GM18499 (cell line): ENCODE data around the gene TMEM74B.

Source experiments
- ATAC-seq: cut with Tn5 transposase; IDR thresholded peaks from one replicate; pipeline ENCODE4 v1.9.1; 2021; ENCODE audit warnings: moderate number of reproducible peaks; ENCODE audit not compliant: insufficient read depth, unreplicated experiment

TMEM74B gene

DNA sequence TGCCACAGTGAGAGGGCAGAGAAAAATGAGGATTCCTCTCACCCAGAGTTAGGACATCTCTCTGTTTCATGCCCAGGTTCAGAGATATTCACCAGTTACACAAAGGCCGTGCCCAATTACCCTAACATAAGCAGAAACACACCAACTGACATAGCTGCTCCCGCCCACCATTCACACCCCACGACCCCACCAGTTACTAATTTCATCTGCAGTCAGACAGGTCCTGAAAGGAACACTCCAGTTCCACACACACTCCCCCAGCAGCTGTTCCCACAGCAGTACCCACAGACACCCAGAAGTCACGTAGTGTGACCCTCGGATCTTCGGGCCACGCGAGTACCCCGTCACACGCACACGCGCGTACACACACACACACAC, 532 bp downstream of the TMEM74B start:
- no peak for ATAC-seq

DNA sequence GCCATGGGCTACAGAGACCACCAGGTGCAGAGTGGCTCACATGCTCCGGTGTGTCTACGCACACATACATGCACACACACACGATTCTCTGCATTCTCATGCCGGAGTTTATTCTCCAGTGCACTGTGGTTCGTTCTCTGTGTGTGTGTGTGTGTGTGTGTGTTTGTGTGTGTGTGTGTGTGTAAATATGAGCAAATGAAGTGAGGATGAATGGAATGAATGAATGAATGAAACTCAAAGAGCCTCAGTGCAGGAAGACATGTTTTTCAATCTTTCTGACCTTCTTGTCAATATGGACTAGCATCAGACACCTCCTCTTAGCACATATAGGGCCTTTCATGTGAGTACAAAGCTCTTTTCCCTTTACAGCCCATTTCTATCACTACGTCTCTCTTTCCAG, 1.6 kb downstream of the TMEM74B start:
- no peak for ATAC-seq

DNA sequence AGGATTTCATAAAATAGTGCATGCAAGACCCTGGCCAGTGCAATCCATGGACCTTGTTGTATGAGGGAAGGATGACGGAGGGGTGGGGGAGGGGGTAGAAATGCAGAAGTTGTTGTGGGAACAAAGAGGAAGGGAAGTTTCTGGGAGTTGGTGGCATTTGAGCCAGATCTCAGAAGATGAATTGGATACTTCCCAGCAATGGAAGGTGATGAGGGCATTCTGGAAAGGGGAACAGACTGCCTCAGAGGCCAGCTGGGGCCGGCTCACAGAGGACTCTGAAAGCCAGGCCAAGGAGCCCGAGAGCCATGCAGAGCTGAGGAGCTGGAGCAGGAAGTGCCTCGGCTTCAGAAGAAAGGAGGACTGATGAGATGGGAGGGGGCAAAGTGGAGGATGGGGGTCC, 2.7 kb downstream of the TMEM74B start:
- no peak for ATAC-seq

DNA sequence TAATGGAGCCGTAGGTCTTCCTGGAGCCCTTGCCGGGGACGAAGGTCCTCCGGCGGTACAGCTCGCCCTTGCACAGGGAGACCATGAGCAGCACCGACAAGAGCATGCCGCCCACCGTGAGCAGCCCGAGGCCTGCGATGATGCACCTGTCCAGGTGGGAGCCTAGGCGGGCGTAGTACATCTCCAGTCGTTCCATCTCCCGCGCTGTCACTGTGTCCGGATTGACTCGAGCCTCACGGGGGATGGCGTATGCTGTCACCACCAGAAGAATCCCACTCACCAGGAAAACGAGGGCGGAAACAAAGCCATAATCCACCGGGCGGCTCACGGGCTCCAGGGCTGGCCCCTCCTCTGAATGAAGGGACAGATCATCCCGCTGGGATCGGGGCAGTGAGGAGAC, 3.8 kb downstream of the TMEM74B start:
- ATAC-seq, result no peak

DNA sequence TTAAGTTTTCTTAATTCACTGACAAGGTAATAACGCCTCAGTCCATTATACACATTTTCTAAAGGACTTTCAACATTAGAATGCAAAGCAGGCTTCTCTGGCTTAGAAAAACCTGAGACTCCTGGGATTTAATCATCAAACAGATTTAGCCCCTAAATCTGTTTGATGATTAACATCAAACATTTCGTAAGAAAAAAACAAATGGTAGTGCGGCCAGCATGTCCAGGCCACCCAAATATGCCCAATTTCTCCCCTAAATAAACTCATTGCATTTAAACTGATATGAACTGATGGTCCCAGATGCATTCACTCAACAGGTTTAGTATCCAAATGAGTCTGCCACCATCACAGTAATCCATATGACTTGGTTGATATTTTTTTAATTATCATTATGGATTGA, 6.2 kb downstream of the TMEM74B start:
- ATAC-seq, result no peak

DNA sequence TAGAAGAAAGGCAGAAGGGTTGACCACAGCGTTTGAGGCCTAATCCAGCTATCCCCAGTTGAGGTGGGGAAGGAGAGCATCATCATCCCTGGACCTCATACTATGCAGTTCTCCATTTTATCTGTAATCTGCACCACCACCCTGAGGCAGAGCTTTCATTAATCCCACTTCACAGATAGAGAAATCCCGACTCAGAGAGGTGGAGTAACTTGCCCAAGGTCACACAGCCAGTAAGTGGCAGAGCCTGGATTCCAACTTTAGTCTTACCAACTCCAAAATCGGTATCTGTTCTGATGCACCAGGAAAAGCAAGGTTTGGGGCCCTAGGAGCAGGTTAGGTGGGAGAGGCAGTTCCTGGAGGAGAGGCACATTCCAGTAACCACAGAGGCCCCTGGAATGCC, 6.7 kb downstream of the TMEM74B start:
- no peak for ATAC-seq

DNA sequence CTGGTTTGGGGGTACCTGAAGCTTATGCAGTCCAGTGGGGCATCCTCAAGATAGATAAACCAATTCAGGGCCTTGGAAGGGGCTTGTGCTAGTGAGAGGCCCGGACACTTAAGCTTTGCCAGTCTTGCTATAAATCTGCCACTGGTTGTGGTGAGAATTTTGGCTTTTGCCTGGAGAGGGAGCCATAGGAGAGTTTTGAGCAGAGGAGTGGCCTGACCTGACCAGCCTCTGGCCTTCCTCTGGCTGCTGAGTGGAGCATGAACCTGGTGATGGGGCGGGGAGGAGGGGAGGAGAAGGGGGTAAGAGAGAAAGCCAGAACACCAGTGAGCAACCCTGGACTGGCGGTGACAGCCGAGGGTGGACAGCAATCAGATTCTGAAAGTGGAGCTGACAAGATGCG, 7.1 kb downstream of the TMEM74B start:
- ATAC-seq, result no peak

DNA sequence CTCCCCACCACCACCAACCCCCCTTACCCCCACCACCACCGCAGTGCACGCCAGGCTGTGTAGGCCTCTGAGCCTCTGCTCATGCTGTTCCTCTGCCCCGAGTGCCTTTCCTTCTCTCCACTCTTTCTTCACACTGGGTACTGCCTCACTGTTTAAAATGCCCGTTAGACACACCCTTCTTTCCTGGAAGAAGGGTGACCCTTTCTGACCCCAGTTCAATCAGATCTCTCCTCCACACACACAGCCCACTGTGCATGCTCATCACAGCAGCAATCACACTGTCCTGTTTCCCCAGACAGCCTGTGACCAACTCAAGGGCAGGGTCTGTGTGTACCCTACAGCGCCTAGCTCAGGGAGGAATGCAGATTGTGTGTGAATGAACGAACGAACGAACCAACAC, 10.0 kb downstream of the TMEM74B start:
- ATAC-seq, result no peak

DNA sequence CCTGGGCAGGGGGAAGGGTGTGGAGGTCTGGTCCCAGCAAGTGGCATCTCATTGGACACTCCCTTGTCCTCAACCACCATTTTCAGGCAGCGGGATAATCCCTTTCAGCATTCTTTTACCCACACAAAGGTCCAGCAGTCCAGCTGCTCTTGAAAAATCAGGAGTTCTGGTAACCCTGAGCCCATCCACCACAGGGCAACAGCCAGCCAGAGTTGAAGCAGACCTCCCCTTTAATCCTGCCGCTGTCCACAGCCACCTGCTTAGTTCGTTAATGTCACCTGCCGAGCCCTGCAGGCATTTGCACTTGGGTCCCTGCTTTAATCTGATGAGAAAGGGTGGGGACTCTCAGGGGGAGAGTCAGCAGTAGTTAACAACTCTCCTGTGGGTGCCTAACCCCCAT, 11.1 kb downstream of the TMEM74B start:
- ATAC-seq, result no peak

DNA sequence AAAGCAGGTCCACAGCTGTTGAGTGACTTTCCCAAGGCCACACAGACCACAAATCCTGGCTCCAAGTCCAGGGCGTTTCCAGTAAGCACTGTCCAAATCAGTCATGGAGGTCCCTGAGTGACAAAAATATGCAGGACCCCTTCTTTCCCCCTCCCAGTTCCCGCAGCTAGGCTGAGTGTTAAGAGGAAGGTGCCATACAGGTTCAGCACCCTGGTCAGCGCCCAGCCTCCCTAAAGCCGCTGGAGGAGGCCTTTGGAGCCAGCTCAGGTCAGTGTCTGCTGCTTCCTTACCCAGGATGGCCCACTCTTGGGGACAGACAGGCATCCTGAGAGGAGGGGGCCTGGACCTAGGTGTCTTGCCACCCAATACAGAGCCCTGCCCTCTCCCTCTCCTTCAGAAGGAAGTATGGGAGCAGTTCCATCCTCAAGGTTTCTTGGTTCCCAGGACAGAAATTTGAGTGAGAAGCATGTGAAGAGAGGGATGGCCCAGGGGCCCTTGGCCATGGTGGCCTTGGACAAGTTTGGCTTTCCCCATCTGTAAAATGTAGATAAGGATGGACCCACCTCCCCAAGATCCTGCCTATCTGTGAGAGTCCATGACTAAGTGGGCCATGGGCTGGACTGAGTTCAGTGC, 13.2 kb downstream of the TMEM74B start:
- no peak for ATAC-seq

DNA sequence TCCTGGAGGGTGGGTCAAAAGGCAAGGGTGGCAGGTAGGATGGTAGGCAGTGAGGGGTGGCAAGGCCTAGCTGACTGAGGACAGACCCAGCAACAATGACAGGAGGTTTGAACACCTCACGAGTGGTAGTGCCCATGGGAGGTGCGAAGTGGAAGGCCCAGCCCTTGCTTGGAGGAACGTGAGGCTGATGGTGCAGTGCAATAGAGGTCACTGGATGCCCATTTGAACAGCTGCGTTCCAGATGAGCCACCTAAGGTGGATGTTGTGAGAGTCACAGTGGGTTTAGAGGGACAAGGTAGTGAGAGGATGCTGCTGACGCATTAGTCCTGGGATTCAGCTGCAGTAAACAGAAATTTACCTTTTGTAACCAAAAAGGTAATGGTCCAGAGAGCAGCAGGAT, 15.6 kb downstream of the TMEM74B start:
- no peak for ATAC-seq

DNA sequence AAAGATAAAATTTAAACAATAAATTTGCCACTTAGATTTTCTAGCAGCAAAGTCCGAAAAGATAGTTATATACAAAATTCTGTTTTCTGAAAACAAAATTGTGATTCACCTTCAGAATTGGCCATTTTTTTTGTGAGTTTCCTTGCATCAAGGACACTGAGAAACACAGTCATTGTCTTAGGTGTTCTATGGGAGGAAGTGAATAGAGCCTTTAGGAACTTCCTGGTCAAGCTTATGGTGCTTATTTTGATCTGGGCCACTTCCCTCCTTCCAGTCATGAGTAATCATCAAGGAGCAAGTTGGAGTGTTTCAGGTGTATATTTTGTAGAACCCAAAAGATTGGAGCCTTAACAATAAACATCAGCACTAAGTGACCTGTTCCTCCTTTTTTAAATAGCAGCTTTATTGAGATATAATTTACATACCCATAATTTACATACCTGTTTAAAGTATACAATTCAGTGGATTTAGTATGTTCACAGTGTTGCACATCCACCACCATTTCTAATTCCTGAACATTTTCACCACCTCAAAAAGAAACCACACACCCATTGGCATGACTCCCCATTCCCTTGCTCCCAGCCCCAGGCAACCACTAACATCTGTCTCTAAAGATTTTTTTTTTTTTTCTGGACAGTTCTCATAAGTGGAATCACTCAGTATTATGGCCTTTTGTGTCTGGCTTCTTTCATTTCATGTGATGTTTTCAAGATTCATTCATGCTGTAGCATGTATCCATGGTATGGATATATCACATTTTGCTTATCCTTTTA, 17.6 kb downstream of the TMEM74B start:
- ATAC-seq, result no peak

DNA sequence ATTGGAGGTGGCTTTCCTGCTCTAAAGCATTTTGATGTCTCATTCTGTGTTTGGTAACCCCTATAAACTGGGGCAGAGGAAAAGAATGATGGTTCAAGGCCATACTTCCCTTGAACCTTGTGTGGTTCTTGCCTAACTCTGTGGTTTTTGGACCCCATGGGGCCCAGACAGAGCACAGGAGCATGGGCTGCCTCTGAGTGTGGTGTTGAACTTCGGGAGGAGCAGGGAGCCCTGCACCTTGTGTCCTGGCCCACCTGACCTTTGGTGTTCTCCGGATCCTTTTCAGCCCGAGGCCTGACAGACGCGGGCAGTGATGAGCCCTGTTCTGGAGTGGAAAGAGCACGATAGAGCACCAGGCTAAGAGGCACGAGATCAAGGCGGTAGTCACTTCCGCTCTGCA, 18.8 kb downstream of the TMEM74B start:
- ATAC-seq, result no peak

DNA sequence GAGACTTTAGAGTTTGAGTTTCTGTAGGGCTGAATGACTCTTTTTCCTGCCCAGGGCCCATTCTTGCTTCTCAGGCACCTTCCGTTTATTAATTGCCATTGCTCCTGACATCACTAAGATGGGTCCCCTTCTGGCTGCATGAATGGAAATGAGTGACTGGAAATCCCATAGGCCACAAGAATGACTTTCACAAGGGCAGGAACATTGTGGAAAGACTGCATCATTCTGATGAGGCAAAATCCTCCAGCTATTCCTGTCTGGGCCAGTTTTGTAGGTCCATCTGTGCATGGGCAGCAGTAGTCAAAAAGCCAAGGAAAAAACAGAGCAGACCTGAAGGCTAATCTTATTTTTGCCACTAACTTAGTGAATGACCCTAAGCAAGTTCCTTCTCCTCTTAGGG, 19.3 kb downstream of the TMEM74B start:
- no peak for ATAC-seq

DNA sequence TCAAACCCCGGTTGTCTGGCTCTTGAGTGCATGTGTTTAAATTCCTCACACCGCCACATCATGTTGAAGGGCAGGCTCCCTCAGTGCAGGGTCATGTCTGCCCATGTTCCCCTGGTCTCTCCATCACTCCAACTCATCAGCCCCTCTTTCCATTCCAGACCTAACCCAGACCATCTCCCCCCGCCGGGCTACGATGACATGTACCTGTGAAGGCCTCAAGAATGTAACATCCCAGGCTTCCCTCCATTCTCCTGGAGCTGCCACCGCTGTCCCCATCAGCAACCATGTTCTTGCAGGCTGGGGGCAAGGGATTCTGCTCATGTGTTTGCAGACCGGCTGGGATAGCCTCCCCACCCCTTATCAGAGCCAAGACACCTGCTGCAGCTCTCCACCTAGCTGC, 19.9 kb downstream of the TMEM74B start:
- ATAC-seq, result no peak

DNA sequence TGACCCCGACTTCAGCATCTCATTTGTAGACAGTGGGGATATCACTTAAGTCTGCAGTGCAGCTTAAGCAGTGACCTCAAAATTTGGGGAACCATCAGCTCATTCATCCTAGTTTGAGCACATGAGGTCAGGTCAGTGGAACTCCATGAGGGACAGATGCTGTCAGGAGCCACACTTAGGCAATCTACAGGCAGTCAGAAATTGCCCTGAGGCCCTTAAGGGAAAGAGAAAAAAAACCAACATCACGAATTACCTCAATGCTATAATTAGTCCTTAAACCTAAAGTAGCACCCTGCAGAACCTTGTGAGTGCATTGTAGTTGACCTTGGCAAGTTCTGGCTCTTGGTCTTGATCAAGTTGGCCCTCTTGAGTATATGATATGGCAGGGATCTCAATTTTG, 21.1 kb downstream of the TMEM74B start:
- ATAC-seq, result no peak

DNA sequence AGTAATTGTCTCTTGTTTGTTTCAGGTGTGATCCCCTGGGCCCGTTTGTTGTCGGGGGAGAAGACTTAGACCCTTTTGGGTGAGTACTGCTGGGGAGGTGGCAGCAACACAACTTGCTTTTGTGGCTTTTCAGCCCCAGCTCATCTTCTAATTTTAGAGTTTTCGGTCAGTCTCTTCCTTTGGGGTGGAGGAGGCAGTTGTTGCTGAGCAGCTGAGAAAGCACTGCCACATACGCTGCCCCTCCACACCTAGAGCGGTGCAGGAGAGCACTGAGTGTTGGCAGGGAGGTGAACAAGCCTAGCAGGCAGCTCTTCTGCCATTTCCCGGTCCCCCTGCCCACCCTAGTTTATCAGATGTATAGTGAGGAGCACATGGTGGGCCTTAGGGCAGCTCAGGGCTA, 21.7 kb downstream of the TMEM74B start:
- ATAC-seq, result no peak

DNA sequence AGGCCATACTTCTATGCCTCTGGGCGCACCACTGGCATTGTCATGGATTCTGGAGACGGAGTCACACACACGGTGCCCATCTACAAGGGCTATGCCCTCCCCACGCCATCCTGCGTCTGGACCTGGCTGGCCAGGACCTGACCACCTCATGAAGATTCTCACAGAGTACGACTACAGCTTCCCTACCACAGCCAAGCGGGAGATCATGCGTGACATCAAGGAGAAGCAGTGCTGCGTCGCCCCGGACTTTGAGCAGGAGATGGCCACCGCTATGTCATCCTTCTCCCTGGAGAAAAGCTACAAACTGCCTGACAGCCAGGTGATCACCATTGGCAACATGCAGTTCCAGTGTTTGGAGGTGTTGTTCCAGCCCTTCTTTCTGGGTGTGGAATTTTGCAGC, 23.8 kb downstream of the TMEM74B start:
- no peak for ATAC-seq

DNA sequence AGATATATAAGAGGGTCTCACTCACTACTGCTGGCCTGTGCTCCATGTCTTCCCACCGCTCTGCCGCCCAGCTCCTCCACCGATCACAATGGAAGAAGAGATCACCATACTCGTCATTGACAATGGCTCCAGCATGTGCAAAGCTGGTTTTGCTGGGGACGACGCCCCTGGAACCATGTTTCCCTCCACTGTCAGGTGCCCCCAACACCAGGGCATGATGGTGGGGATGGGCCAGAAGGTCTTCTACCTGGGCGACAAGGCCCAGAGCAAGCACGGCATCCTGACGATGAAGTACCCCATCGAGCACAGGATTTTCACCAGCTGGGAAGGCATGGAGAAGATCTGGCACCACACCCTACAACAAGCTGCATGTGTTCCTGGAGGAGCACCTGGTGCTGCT, 24.3 kb downstream of the TMEM74B start:
- ATAC-seq, result no peak

DNA sequence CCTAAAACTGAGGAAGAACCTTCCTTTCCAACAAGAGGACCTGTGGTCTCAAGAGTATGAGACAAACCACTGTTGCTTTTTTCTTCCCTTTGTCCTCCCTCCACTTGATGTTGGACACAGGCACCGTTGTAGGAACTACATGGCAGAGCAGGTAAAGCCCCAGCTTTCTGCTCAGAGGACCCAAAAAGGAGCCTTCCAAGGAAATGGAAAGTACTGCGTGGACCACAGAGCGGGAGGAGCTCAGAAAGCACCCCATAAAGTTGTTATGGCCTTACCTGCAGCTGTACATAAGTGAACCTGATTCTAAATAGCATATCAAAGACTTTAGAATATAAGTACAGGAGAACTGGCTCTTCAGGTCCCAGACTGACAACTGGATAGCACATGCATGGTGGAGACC, 29.4 kb downstream of the TMEM74B start:
- no peak for ATAC-seq

DNA sequence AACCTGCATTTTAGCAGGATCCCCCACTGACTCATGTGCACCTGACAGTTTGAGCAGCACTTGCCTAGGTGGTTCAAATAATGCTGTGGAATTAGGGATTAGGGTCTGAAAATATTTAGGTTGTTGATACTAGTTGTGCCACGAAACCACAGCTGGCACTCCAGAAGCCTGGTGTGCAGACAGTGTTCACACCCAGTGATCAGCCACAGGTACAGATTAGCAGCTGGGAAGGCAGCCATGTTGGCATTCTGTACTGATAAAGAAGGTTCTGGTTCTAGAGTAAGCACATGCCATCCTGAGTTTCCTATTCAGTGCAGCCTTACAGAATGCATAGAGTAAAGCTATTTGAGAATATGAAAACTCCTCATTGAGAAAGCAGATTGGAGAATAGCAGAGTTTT, 30.1 kb downstream of the TMEM74B start:
- no peak for ATAC-seq

DNA sequence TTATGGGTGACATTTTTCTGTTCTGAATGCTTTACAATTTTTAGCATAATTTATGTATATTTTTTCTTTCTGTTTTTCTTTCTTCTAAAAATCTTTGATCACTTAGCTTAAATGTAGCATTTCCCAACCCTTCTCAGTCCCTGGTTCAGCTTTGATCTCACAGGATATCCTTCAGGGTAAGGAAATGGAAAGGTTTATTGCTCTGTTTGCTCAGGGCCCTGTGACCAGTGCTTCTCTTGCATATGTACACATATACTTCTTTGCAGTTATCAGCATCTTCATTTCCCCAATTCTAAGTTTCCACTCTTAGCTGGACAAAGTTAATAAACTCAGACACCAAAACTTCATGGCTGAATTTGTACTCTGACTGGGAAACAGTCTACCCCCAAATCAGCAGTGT, 30.6 kb downstream of the TMEM74B start:
- ATAC-seq, result no peak
